Cerebellar nuclear complex (tissue), 1 donor: ENCODE data around the gene SCAF8.
"Not testable (repeated sequence)": the region's sequence is repeated elsewhere in the genome, so short reads cannot be mapped to it uniquely, and the experiment has no call there.

Experiments
- DNase-seq, 2 experiments: peaks; one replicate each; lab custom pipeline; 2025; lab: John Stamatoyannopoulos, UW

The SCAF8 gene

DNA sequence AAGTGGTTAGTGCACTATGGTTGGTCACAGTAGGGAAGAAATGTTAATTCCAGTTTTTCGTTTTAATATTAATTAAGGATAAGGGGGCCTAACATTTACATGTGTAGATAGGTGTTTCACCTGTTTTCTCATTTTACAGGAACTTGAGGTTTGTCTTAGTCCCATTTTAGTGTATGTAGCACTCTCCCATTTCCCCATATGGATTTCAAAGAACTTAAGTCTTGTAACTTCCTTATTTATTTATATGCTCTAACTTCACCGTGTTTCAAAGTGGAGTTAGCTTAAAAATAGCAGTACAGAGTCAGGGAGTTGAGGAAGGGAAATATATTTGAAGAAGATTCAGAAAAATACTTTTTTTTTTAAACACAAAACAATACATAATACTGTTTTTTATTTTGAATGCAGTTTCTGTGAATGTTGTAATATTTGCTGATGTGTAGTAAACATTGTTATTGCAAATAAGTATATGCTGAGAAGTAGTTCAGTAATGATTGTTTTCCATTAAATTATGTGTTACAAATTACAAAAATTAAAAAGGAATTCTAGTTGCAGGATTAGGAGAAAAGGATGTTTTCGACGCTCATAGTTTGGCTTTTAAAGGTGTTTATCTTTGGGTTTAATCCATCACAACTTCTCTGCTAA lies 3.5 kb downstream of the SCAF8 start:
- DNase-seq: no peak

DNA sequence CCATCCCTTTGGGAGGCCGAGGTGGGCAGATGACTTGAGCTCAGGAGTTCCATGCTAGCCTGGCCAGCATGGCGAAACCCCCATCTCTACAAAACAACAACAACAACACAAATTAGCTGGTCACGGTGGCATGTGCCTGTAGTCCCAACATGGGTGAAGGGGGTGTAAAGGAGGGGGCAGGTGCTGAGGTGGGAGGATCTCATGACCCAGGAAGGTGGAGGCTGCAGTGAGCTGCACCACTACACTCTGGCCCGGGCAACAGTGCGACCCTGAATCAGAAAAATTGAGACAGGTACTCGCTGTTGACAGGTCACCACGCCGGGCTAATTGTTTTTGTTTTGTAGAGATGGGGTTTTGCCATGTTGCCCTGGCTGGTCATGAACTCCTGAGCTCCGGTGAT lies 4.2 kb downstream of the SCAF8 start:
- DNase-seq: no peak

DNA sequence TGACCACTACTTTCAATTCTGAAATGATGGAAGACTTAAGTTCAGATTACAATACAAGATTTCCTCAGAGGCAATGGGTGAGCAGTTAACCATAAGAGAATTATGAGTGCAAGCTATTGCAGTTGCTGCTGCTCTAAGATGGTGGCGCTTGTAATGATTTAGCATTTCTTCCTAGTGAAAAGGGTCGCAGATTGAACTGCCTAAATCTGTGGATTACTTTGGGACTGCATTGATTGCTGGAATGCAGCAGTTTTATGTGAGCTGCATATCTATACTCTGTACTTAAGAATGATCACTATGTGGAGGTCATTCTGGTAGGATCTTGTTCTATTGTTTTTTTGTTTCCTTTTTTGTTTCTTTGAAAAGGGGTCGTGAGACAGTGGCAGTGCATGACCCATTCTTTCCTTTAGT lies 5.3 kb downstream of the SCAF8 start:
- DNase-seq: no peak

DNA sequence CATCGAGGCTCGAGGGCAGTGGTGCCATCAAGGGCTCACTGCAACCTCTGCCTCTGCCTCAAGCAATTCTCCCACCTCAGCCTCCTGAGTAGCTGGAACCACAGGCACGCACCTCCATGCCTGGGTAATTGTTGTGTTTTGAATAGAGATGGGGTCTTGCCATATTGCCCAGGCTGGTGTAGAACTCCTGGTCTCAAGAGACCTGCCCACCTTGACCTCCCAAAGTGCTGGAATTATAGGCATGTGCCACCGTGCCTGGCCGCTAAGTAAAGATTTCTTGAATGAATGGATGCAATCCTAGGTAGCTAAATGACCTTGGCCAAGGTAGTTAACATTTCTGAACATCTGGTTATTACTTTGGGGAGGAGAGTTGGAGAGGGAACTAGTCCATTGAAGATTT lies 7.4 kb downstream of the SCAF8 start:
- no peak for DNase-seq

DNA sequence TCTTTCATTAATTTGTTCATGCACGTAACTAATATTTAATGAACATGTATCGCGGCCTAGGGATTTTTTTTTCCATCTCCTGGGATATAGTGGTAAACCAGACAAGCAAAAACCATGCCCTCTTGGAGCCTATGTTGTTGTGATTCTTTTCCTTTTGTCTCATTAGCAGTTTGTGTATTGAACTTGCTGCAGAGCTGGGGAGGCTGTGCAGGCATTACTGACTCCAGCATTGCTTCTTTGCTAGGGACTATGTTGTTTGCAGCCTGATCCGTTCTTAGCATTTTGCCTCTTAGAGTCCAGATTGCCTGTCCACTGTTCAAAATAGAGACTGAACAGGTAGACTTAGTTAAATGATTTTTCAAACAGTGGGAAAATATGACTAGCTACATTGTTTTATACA lies 9.7 kb downstream of the SCAF8 start:
- DNase-seq: no peak

DNA sequence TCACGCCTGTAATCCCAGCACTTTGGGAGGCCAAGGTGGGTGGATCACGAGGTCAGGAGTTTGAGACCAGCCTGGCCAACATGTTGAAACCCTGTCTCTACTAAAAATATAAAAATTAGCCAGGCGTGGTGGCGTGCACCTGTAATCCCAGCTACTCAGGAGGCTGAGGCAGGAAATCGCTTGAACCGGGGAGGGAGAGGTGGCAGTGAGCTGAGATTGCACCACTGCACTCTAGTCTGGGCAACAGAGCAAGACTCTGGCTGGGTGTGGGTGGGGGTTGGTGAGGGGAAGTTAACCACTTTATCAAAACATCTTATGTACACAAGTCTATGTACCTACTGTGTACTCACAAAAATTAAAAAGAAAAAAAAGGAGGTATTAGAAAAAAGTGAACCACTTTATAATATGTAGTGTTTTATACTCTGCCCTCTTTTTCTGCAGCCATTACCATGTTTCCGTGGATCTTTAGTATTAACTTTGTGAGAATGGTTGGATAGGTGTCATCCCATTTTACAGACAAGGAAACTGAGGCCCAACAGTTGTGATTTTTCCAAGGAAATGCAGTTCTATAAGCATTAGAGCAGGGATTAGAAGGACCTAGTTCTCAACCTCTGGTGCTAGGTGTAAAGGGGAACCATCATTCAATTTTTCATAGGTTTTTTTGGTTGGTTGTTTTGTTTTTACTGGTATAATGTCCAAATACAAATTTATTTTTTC lies 11.0 kb downstream of the SCAF8 start:
- not testable (repeated sequence) for DNase-seq

DNA sequence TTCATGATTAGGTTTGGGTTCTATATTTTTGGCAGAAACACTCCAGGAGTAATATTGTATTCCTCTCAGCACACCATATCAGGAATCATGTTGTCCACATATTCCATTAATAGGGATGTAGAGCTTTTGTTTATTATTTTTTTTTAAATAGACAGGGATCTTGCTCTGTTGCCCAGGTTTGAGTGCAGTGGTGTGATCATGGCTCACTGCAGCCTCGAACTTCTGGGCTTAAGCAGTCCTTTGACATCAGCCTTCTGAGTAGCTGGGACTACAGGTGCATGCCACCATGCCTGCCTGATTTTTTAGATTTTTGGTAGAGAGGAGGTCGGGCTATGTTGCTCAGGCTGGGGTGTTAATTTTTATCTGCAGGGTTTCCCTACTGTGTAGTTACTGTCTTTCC lies 12.0 kb downstream of the SCAF8 start:
- DNase-seq: no peak

DNA sequence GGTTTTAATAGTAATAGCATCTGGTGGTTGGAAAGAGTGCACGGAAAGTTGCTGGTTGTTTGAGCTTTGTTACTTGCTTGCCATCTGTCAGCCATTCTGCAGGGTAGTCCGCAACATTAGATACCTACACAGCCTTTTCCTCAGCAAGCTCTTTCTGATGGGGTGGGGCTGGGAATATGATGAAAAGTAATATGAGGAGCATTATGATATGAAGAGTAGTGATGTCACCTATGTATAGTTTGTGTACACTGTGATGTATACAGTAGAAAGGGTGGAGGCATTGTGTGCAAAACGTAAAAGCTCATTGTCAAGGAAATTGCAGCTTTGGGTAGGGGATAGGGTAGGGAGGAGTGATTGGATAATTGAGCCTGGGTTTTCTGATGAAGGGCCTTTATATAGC lies 16.1 kb downstream of the SCAF8 start:
- no peak for DNase-seq

DNA sequence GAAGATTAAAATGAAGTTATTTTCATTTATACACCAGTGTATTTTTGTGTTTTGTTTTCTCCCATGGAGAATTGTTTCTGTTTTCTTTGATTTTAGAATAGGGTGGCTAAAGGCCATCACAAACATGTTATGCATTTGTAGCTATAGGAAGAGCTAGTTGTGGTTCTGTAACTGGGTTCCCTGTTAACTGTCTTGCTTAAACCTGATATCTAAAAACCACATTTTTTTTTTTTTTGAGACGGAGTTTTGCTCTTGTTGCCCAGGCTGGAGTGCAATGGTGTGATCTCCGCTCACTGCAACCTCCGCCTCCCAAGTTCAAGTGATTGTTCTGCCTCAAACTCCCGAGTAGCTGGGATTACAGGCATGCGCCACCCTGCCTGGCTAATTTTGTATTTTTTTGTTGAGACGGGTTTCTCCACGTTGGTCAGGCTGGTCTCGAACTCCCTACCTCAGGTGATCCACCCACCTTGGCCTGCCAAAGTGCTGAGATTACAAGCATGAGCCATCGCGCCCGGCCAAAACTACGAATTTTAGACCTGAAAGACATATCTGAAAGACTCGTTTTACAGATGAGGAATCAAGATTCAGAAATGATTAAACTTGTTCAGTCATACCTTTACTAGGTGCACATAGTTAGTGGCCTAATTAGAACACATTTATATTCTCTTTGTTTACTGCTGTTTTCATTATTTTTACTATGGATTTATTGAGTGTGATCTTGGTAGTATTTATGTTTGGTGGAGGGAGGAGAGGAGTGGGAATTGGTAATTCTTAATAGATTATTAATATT lies 18.0 kb downstream of the SCAF8 start:
- no peak for DNase-seq

DNA sequence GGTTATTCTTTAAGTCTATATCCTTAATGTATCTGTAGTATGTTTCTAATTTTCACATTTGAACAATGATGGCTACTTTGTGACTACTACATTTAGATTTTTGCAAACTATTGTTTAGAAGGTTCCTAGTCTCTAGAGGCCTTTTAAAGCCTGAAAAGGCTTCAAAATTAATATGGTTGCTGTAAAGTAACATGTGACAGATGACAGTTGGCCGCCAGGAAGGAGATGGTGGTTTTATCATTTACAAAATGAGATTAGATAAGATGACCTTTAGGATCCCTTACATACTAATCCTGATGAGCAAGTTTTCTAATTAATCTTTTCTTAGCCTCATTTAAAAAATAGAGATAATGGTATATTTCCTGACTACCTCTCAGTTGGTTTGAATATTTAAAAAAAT lies 18.8 kb downstream of the SCAF8 start:
- no peak for DNase-seq

DNA sequence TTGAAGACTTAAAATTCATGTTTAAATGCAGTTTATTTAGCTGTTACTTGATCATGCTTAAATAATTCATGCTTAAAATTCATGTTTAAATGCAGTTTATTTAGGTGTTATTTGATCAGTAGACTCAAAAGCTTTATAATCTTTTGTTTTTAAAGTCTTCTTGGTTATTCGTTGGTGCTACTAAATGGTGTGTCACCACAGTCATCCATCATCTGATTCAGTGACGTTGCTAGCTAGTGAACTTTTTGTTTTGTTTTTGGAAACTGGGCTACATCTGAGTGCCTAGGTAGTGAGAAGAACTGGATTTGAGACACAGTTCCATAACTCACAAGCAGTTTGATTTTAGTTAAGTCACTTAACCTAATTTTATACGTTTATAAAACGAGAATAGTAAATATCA lies 20.9 kb downstream of the SCAF8 start:
- DNase-seq: no peak

DNA sequence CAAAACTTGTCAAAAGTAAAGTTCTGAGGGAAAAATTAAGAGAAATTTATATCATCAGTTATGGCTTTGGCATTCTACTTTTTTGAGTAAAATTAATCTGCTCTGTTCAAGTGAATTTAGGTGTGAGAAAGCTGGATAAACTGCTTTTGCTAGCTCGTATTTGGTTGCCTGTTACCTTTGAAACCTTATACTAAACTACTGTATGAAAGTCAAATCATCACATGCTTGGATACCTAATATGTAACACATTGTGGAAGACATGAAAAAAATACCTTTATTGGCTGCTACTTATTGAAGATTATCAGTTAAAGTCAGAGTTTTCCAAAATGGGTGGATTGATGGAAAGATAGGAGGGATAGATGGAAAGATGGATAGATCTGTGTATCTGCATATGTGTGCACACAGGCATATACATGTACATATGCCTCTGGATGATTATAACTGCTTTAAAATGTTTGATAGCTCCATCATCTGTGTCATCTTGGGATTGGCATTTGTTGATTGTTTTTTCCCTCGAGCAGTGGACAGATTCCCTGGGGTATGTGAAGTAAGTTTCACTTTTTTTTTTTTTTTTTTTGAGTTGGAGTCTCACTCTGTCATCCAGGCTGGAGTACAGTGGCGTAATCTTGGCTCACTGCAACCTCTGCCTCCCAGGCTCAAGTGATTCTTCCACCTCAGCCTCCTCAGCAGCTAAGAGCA lies 24.3 kb downstream of the SCAF8 start:
- no peak for DNase-seq

DNA sequence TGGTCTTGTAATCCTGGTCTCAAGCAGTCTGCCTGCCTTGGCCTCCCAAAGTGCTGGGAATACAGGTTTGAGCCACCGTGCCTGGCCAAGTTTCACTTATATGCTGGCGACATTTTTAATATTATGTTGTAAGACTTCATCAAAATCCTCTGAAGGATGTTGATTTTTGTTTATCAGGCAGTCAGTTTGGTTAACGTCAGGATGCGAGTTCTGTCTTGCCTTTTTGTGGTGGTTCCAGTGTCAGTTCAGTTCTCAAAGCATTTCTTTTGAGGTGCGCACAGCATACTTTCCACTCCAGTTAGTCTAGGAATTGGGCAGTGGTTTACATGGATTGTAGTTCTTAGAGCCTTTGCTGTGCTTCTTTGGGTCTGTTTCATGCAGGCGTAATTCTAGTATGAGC lies 24.9 kb downstream of the SCAF8 start:
- no peak for DNase-seq

DNA sequence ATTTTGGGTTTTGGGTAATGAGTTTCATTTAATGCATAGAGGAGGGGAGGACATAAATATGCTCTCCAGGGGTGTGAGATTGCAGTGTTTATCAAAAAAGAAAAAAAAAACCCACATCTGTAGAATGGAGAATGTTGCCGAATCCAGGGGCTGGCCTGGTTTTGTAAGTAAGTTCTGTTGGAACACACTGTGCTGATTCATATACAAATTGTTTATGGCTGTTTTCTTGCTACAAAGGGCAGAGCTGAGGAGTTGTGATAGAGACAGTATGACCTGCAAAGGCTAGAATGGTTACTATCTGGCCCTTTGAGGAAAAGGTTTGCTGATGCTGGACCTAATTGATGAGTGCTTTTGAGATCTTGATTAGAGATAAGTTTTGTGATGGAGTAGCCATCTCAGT lies 30.4 kb downstream of the SCAF8 start:
- no peak for DNase-seq

DNA sequence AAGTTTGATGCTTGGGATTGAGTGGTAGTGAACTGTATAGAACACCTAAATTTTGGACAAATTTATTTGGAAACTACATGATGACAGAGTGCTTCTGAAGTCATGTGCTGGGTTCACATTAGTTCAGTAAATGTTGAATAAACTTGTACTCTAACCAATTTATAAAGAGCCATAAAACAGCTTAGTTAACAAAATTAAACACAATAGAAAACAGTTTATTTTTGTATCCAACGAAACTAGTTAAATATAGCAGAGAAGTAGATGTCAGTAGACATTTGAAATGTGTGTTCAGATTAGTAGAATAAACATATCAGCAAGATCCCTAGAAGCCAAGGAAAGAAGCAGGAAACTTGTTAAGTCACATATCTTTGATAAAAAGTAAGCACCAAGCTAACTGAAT lies 32.1 kb downstream of the SCAF8 start:
- no peak for DNase-seq

DNA sequence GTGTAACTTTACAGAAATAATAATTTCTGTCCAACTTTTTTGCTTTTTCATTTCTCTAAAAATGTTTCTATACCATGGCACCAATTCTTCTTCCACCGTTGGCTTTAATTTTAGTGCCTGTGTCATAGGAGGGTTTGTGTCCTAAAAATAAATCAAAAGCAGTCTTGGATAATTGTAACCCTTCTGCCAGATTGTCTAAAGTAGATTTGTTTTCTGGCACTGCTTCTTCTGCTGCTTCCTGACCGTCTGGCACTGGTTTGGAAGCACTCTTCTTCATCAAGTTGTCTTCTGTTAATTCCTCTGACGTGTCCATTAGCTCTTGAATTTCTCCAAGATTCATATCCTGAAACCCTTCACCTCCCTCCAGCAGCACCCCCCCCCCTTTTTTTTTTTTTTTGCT lies 33.1 kb downstream of the SCAF8 start:
- DNase-seq: peak in 1 of 2 experiments; percentile 35

DNA sequence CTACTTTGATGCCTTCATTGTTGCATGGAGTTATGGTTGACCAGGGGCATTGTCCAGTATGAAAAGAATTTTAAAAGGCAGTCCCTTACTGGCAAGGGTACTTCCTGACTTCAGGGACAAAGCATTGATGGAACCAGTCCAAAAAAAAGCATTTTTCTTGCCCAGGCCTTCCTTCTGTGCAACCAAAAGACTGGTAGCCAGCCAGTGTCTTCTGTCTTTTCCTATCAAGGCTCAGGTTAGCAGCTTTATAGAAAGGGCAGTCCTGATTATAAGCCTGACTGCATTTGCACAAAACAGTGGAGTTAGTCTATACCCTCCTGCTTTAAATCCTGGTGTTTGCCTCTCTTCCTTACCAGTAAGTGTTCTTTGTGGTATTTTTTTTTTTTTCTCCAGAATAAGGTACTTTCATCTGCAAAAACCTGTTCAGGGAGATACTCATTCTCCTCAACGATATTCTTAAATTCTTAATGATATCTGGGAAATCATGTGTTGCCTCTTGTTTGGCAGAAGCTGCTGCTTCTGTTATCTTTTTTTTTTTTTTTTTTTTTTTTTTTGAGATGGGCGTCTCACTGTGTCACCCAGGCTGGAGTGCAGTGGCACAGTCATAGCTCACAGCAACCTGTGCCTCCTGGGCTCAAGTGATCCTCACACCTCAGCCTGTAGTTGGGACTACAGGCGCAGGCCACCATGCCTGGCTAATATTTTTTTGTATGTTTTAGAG lies 33.9 kb downstream of the SCAF8 start:
- no peak for DNase-seq

DNA sequence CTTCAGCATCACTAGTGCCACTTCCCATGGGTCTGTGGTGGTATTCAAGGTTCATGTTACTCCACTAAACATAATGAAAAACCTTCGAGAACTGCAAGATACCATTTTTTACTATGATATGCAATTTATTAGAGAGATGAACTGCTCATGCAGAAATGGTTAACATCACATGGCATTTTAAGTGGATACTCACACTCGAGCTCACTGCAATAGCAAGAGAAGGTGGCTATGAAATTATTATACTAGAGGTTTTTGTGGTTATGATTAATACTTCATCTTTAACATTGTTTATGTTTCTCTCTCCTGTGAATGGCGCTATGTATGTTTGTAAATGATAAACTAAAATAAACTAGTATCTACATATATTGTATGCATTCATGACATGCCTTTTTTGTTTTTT lies 35.1 kb downstream of the SCAF8 start:
- no peak for DNase-seq

DNA sequence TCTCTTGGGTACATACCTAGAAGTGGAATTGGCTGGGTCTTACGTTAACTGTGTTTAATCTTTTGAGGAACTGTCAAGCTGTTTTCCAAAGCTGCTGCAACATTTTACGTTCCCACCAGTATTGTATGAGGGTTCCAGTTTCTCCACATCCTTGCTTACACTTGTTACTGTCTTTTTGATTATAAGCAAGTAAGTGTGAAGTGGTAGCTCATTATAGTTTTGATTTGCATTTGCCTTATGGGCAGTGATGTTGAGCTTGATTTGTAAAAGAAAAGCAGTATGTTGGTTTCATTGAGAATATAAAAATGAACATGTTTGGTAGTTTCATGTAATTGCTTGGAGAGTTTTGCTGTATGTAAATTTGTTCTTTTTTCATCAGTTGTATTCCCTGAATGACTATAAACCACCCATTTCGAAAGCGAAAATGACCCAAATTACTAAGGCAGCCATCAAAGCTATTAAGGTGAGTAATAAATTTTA lies 40.4 kb downstream of the SCAF8 start:
- DNase-seq: no peak

DNA sequence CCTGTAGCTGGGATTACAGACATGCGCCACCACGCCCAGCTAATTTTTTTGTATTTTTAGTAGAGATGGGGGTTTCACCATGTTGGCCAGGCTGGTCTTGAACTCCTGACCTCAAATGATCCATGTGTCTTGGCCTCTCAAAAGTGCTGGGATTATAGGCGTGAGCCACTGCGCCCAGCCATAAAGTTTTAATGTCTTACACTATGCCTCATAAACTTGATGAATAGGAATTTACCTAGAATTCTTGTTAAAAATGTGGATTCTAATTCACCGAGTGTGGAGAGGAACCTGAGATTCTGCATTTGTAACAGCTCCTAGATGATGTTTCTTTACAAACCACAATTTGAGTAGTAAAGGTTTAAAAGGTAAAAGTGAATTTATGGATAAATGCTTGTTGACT lies 45.9 kb downstream of the SCAF8 start:
- DNase-seq: not testable (repeated sequence)

DNA sequence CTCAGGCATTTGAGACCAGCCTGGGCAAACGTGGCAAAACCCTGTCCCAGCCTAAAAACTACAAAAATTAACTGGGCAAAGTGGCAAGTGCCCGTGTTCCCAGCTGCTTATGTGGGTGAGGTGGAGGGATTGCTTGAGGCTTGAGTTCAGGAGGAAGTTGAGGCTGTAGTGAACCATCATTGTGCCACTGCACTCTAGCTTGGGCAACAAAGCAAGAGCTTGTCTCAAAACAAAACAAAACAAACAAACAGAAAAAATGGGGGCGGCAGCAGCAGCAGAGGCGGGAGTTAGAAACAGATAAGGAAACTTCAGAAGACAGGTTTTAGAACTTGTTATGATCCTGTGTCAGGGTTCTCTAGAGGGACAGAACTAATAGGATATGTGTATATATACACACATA lies 49.0 kb downstream of the SCAF8 start:
- DNase-seq: no peak

DNA sequence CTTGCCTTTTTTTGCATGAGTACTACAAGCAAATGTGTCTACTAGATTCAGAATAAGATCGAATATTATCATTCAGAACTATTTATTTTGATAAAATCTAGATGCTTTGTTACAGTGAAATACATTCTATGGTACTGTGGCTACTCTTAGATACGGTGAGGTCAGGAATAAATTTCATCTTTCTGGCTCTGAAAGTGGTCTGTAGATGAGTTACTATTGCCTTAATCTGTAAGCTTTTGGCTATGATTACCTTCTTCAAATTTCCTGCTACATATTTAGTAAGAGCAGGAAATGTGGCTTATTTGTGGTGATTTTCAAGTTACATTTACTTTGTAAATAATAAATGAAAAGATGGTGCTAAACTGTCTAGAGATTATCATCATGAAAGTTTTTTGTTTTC lies 50.0 kb downstream of the SCAF8 start:
- DNase-seq: no peak
